Endodermal cell (in vitro differentiated cells): ENCODE data around the gene SYPL2. TPM values are rescaled to one million over a fixed set of nuclear protein-coding genes. Genes with fewer than 3 reads are reported as not detected.

Source experiments
- DNase-seq: peaks from one replicate; pipeline ENCODE4 v3.0.0-alpha.2; 2017
- H3K27ac ChIP-seq: 2 replicates; pipeline ENCODE4 v1.5.1; 2013; ENCODE audit warnings: mild to moderate bottlenecking, low read depth, low read length, moderate library complexity
- H3K27me3 ChIP-seq: 2 replicates; pipeline ENCODE4 v1.6.1; 2013; ENCODE audit warnings: mild to moderate bottlenecking, low read length, moderate library complexity; ENCODE audit not compliant: insufficient read depth, control insufficient read depth, poor library complexity, severe bottlenecking
- H3K36me3 ChIP-seq: 2 replicates; pipeline ENCODE4 v1.7.0; 2013; ENCODE audit warnings: mild to moderate bottlenecking, low read length, moderate library complexity; ENCODE audit not compliant: control insufficient read depth, insufficient read depth
- H3K4me1 ChIP-seq: one replicate; pipeline ENCODE4 v1.7.0; 2013; ENCODE audit warnings: low read length; ENCODE audit not compliant: control insufficient read depth, insufficient read depth
- H3K4me3 ChIP-seq: 2 replicates; pipeline ENCODE4 v1.5.1; 2013; ENCODE audit warnings: mild to moderate bottlenecking, low read length, moderate library complexity
- H3K9ac ChIP-seq: 2 replicates; pipeline ENCODE4 v1.6.1; 2013; ENCODE audit warnings: mild to moderate bottlenecking, low read length, moderate library complexity; ENCODE audit not compliant: poor library complexity, severe bottlenecking; ENCODE audit errors: extremely low read depth
- H3K9me3 ChIP-seq: 2 replicates; pipeline ENCODE4 v1.6.1; 2013; ENCODE audit warnings: mild to moderate bottlenecking, low read length, moderate library complexity; ENCODE audit not compliant: control insufficient read depth
- H3K27ac Mint-ChIP-seq: 2 replicates; pipeline ENCODE4 v1.8.0; 2020; ENCODE audit warnings: mixed read lengths
- H3K27me3 Mint-ChIP-seq: 2 replicates; pipeline ENCODE4 v1.8.0; 2021; ENCODE audit warnings: mild to moderate bottlenecking, mixed read lengths; ENCODE audit not compliant: insufficient read depth
- H3K36me3 Mint-ChIP-seq: 2 replicates; pipeline ENCODE4 v1.8.0; 2020; ENCODE audit warnings: low read depth, mixed read lengths
- H3K4me1 Mint-ChIP-seq: 2 replicates; pipeline ENCODE4 v1.8.0; 2020; ENCODE audit warnings: mixed read lengths
- H3K4me3 Mint-ChIP-seq: 2 replicates; pipeline ENCODE4 v1.8.0; 2020; ENCODE audit warnings: mild to moderate bottlenecking, moderate library complexity, mixed read lengths
- H3K9me3 Mint-ChIP-seq: 2 replicates; pipeline ENCODE4 v1.8.0; 2020; ENCODE audit warnings: mild to moderate bottlenecking, mixed read lengths
- CTCF ChIP-seq: fragments of 200-600 bp; sonication (generic); conservative IDR thresholded peaks from 2 replicates; pipeline ENCODE4 v1.5.0; 2021; ENCODE audit warnings: antibody characterized with exemption, mild to moderate bottlenecking
- WGBS, 2 experiments: methylation state at CpG; one replicate each; pipeline versions ENCODE4 v1.1.5 to v1.1.7; 2013; ENCODE audit warnings: missing lambda C conversion rate in 2 of 2, mixed read lengths in 1 of 2; ENCODE audit not compliant: insufficient coverage in 1 of 2, insufficient read length in 1 of 2; 5-methylcytosine and 5-hydroxymethylcytosine counted together
- total RNA-seq, 2 donors: library from RNA; stranded (reverse); fragmentation: NEBNext Ultra II Directional in 1 of 2; extraction: Animal tissue kit (Norgen Biotek cat#: 25700) in 1 of 2; gene quantifications; 2 replicates in 1 of 2; 3 replicates in 1 of 2; pipeline ENCODE4 v1.2.1, GENCODE V29; 2021

Gene SYPL2
- total RNA-seq, 2 donors from 2014 or later: 0.64 TPM; not detected in 1

DNA sequence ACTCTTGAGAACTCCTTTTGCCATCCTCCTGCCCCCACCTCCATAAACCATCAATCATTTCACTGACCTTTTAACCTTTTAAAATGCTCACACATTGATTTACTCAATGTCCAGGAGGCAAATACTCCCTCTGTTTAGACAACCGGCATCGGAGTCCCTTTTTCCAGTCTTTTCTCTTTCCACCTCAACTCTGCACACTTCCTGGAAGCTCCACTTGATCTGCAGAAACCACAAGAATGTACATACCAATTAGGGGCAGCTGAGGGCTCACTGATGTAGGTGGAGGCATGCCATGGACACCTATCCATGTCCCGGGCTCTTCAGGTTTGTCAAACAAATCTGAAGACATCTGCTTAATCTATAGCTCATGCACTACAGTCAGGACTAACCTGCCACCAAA lies 48.5 kb downstream of the SYPL2 start:
- 82 to 87% methylated on average over 3 of the region's 3 CpGs for WGBS, 2 experiments

GRCh38 chr1:109516872-109517271 lies 50.5 kb downstream of the SYPL2 start:
- Mint-ChIP-seq H3K27me3 (peaks cover 30% of the 10 kb centered on the region), H3K36me3 (no peaks in the 10 kb centered on the region)

More for the DNA sequence above, 48.5 kb downstream of the SYPL2 start:
- peaks cover 31% of the 10 kb centered on the region for H3K27me3 ChIP-seq
- H3K4me1 ChIP-seq: no peaks in the 10 kb centered on the region
- H3K9ac ChIP-seq: no peak overlapping the region
- H3K27me3 Mint-ChIP-seq: peaks cover 37% of the 10 kb centered on the region
- H3K36me3 ChIP-seq: no peaks in the 10 kb centered on the region
- no peaks in the 10 kb centered on the region for H3K36me3 Mint-ChIP-seq
- TF ChIP-seq CTCF: no peak
- H3K4me3 ChIP-seq: no peak overlapping the region
- DNase-seq: no peak
- no peaks in the 10 kb centered on the region for H3K9me3 ChIP-seq
- H3K27ac Mint-ChIP-seq: no peak overlapping the region
- H3K4me1 Mint-ChIP-seq: peaks cover 7% of the 10 kb centered on the region
- H3K4me3 Mint-ChIP-seq: no peak overlapping the region
- H3K27ac ChIP-seq: no peak overlapping the region
- no peaks in the 10 kb centered on the region for H3K9me3 Mint-ChIP-seq

DNA sequence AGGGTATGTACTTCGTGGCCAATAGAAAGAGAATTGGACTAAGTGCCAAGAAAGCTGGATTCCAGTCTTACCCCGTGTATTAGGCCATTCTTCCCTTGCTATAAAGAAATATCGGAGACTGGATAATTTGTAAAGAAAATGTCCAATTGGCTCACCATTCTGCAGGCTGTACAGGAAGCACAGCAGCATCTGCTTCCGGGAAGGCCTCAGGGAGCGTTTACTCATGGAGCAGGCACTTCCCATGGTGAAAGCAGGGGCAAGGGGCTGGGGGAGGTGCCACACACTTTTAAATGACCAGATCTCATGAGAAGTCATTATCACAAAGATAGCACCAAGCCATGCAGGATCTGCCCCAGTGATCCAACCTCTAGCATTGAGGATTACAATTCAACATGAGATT lies 51.0 kb downstream of the SYPL2 start:
- Histone ChIP-seq H3K4me1 (no peaks in the 10 kb centered on the region), H3K9ac (no peak overlapping the region), H3K36me3 (no peaks in the 10 kb centered on the region), H3K27ac (no peak overlapping the region), H3K9me3 (no peaks in the 10 kb centered on the region), H3K4me3 (no peak overlapping the region), H3K27me3 (peaks cover 6% of the 10 kb centered on the region)
- Mint-ChIP-seq H3K27ac (no peak overlapping the region), H3K4me3 (no peak overlapping the region), H3K27me3 (peaks cover 29% of the 10 kb centered on the region), H3K36me3 (no peaks in the 10 kb centered on the region), H3K9me3 (no peaks in the 10 kb centered on the region), H3K4me1 (no peaks in the 10 kb centered on the region)
- WGBS, 2 experiments: 84 to 89% methylated on average over 5 of the region's 5 CpGs
- no peak for TF ChIP-seq CTCF
- no peak for DNase-seq

More at GRCh38 chr1:109516872-109517271, 50.5 kb downstream of the SYPL2 start:
- H3K36me3 ChIP-seq: no peaks in the 10 kb centered on the region
- H3K27me3 ChIP-seq: peaks cover 11% of the 10 kb centered on the region
- DNase-seq: no peak
- H3K9me3 Mint-ChIP-seq: no peaks in the 10 kb centered on the region
- H3K27ac Mint-ChIP-seq: no peak overlapping the region
- H3K4me1 Mint-ChIP-seq: no peaks in the 10 kb centered on the region
- H3K9me3 ChIP-seq: no peaks in the 10 kb centered on the region
- H3K27ac ChIP-seq: no peak overlapping the region
- H3K4me3 ChIP-seq: no peak overlapping the region
- WGBS, 2 experiments: 90 to 93% methylated on average over 3 to 5 of the region's 5 CpGs
- H3K4me3 Mint-ChIP-seq: no peak overlapping the region
- H3K9ac ChIP-seq: no peak overlapping the region
- H3K4me1 ChIP-seq: no peaks in the 10 kb centered on the region
- TF ChIP-seq CTCF: no peak
